NCI-H226 (cell line): Measurements from ENCODE around the gene NUP153.
"Not testable (repeated sequence)": the region's sequence is repeated elsewhere in the genome, so short reads cannot be mapped to it uniquely, and the experiment has no call there.

Experiments used
- DNase-seq: peaks from one replicate; pipeline ENCODE4 v3.0.0-alpha.2; 2015

NUP153 gene

GRCh38 chr6:17712576-17712975, 5.9 kb upstream of the NUP153 start:
- DNase-seq: no peak

GRCh38 chr6:17710331-17710730, 3.6 kb upstream of the NUP153 start:
- DNase-seq: no peak

GRCh38 chr6:17709476-17709875, 2.8 kb upstream of the NUP153 start:
- no peak for DNase-seq

GRCh38 chr6:17708035-17708434, 1.3 kb upstream of the NUP153 start:
- DNase-seq: not testable (repeated sequence)

GRCh38 chr6:17707371-17707651, 586 bp upstream of the NUP153 start:
- no peak for DNase-seq

- DNase-seq: peak; percentile 82
Observed at GRCh38 chr6:17705778-17706579, 746 bp downstream of the NUP153 start.

GRCh38 chr6:17705428-17705777, 1.3 kb downstream of the NUP153 start:
- DNase-seq: peak; percentile 50

GRCh38 chr6:17703256-17703694, 3.5 kb downstream of the NUP153 start:
- DNase-seq: peak; percentile 59

- DNase-seq: no peak
Observed at GRCh38 chr6:17700421-17701416, 6.0 kb downstream of the NUP153 start.

- no peak for DNase-seq
Observed at GRCh38 chr6:17691925-17692538, 14.7 kb downstream of the NUP153 start.

GRCh38 chr6:17688481-17688880, 18.2 kb downstream of the NUP153 start:
- DNase-seq: no peak

GRCh38 chr6:17687136-17687535, 19.6 kb downstream of the NUP153 start:
- no peak for DNase-seq

GRCh38 chr6:17684134-17684533, 22.6 kb downstream of the NUP153 start:
- DNase-seq: no peak

GRCh38 chr6:17683428-17683827, 23.3 kb downstream of the NUP153 start:
- DNase-seq: no peak

- DNase-seq: no peak
Observed at GRCh38 chr6:17679726-17680125, 27.0 kb downstream of the NUP153 start.

- DNase-seq: no peak
Observed at GRCh38 chr6:17677602-17678001, 29.1 kb downstream of the NUP153 start.

- no peak for DNase-seq
Observed at GRCh38 chr6:17673543-17674254, 33.0 kb downstream of the NUP153 start.

- DNase-seq: no peak
Observed at GRCh38 chr6:17672064-17672718, 34.5 kb downstream of the NUP153 start.

- no peak for DNase-seq
Observed at GRCh38 chr6:17666646-17667045, 40.1 kb downstream of the NUP153 start.

- no peak for DNase-seq
Observed at GRCh38 chr6:17665132-17665531, 41.6 kb downstream of the NUP153 start.

- DNase-seq: no peak
Observed at GRCh38 chr6:17663226-17663625, 43.5 kb downstream of the NUP153 start.

- no peak for DNase-seq
Observed at GRCh38 chr6:17662585-17662984, 44.1 kb downstream of the NUP153 start.
